Muscle of leg (tissue), 11 donors: Measurements from ENCODE around the gene EGFR. TPM values are rescaled to one million over a fixed set of nuclear protein-coding genes. Genes with fewer than 3 reads are reported as not detected.

Source experiments
- DNase-seq: peaks from one replicate; pipeline ENCODE4 v3.0.0; 2013
- H3K27ac ChIP-seq: one replicate; pipeline ENCODE4 v1.5.1; 2013; ENCODE audit warnings: mild to moderate bottlenecking, low read length, control low read depth
- H3K27me3 ChIP-seq: one replicate; pipeline ENCODE4 v1.6.1; 2013; ENCODE audit warnings: low read length; ENCODE audit not compliant: control insufficient read depth, insufficient read depth
- H3K36me3 ChIP-seq: one replicate; pipeline ENCODE4 v1.6.1; 2013; ENCODE audit warnings: low read length; ENCODE audit not compliant: control insufficient read depth, insufficient read depth
- H3K4me1 ChIP-seq: one replicate; pipeline ENCODE4 v1.6.1; 2013; ENCODE audit warnings: low read length; ENCODE audit not compliant: control insufficient read depth, insufficient read depth
- H3K4me3 ChIP-seq: one replicate; pipeline ENCODE4 v1.5.1; 2013; ENCODE audit warnings: low read length, control low read depth
- H3K9me3 ChIP-seq: replicated peaks from 2 replicates; pipeline ENCODE4 v1.6.1; 2013; ENCODE audit warnings: low read depth, low read length; ENCODE audit not compliant: control insufficient read depth
- WGBS: methylation state at CpG from one replicate; pipeline ENCODE4 v1.1.5; 2013; ENCODE audit warnings: missing lambda C conversion rate; ENCODE audit not compliant: insufficient coverage; 5-methylcytosine and 5-hydroxymethylcytosine counted together
- polyA plus RNA-seq, 8 donors: library from polyadenylated mRNA; unstranded; fragments of 120-200 nt; gene quantifications; one replicate each; pipeline versions ENCODE4 v1.2.1 to v1.2.3, GENCODE V29; 2013; ENCODE audit warnings: inconsistent platforms in 1 of 8, low replicate concordance in 1 of 8; ENCODE audit not compliant: insufficient read length in 8 of 8, insufficient read depth in 1 of 8
- total RNA-seq: library from RNA; stranded (reverse); fragments of 120-200 nt; gene quantifications from one replicate; pipeline ENCODE4 v1.2.4, GENCODE V29; 2013

Gene EGFR
- total and polyA plus RNA-seq, 9 donors = 18.6 to 42.8 (median 25.5) TPM

DNA sequence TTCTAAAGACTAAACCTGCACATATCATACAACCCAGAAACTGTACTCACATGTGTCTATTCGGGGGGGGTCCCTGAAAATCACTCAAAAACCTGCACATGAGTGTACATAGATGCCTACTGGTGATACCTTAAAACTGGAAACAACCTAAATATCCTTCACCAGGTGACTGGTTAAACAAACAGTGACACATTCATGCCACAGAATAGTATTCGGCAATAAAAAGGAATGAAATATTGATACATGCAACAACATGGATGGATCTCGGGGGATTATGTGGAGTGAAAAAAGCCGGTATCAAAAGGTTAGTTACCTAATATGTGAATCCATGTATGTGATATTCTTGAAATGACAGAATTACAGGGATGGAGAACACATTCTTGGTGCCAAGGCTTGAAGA, 32.1 kb upstream of the EGFR start:
- no peaks in the 10 kb centered on the region for H3K27me3 ChIP-seq
- H3K27ac ChIP-seq = no peak overlapping the region
- no peak for DNase-seq
- H3K4me1 ChIP-seq = peaks cover 3% of the 10 kb centered on the region
- 94% methylated on average over 2 of the region's 4 CpGs for WGBS
- H3K4me3 ChIP-seq = no peak overlapping the region
- no peaks in the 10 kb centered on the region for H3K36me3 ChIP-seq
- no peaks in the 10 kb centered on the region for H3K9me3 ChIP-seq

GRCh38 chr7:54987772-54988171, 31.0 kb upstream of the EGFR start:
- no peak overlapping the region for H3K27ac ChIP-seq
- no peaks in the 10 kb centered on the region for H3K27me3 ChIP-seq
- H3K4me1 ChIP-seq = peaks cover 3% of the 10 kb centered on the region
- no peaks in the 10 kb centered on the region for H3K9me3 ChIP-seq
- WGBS = no CpG with 5 or more reads among the region's 1 CpG
- no peak for DNase-seq
- H3K4me3 ChIP-seq = no peak overlapping the region
- no peaks in the 10 kb centered on the region for H3K36me3 ChIP-seq

- Histone ChIP-seq H3K27me3 (no peaks in the 10 kb centered on the region), H3K36me3 (no peaks in the 10 kb centered on the region), H3K27ac (no peak overlapping the region), H3K9me3 (no peaks in the 10 kb centered on the region), H3K4me3 (no peak overlapping the region), H3K4me1 (peaks cover 3% of the 10 kb centered on the region)
- WGBS = no CpG with 5 or more reads among the region's 2 CpGs
- no peak for DNase-seq
Measured at GRCh38 chr7:54988516-54988915, 30.3 kb upstream of the EGFR start.

GRCh38 chr7:54989453-54990225, 29.2 kb upstream of the EGFR start:
- no peaks in the 10 kb centered on the region for H3K9me3 ChIP-seq
- H3K4me1 ChIP-seq = peaks cover 3% of the 10 kb centered on the region
- no peaks in the 10 kb centered on the region for H3K27me3 ChIP-seq
- no peak for DNase-seq
- H3K27ac ChIP-seq = no peak overlapping the region
- H3K36me3 ChIP-seq = no peaks in the 10 kb centered on the region
- no CpG with 5 or more reads among the region's 4 CpGs for WGBS
- H3K4me3 ChIP-seq = no peak overlapping the region

DNA sequence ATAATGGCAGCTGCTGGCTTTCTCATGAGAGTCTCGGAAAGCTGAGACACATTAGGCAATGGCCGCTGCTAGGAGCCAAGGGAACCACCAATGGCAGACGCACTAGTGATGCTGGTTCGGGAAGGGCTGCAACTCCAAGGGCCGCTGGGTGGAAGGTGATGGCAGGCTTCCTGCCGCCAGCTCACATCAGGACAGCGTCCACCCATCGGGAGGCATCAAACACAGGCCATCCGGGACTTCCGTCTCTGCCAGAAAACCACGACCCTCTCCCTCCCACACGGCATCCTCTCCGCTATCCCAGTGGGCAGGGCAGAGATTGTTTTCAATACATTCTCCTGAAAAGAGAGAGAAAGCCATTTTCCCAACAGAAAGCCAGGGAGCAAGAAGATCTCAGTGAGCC, 27.5 kb upstream of the EGFR start:
- 88% methylated on average over 13 of the region's 13 CpGs for WGBS
- H3K4me1 ChIP-seq = no peaks in the 10 kb centered on the region
- no peak for DNase-seq
- H3K27ac ChIP-seq = no peak overlapping the region
- no peaks in the 10 kb centered on the region for H3K36me3 ChIP-seq
- H3K4me3 ChIP-seq = no peak overlapping the region
- no peaks in the 10 kb centered on the region for H3K27me3 ChIP-seq
- H3K9me3 ChIP-seq = no peaks in the 10 kb centered on the region

- no peaks in the 10 kb centered on the region for H3K9me3 ChIP-seq
- H3K36me3 ChIP-seq = no peaks in the 10 kb centered on the region
- H3K4me3 ChIP-seq = no peak overlapping the region
- H3K27ac ChIP-seq = no peak overlapping the region
- whole genome bisulfite sequencing = 100% methylated on average over 1 of the region's 4 CpGs
- no peaks in the 10 kb centered on the region for H3K27me3 ChIP-seq
- DNase-seq = no peak
- H3K4me1 ChIP-seq = no peaks in the 10 kb centered on the region
Measured at GRCh38 chr7:54992871-54993475, 25.8 kb upstream of the EGFR start.

DNA sequence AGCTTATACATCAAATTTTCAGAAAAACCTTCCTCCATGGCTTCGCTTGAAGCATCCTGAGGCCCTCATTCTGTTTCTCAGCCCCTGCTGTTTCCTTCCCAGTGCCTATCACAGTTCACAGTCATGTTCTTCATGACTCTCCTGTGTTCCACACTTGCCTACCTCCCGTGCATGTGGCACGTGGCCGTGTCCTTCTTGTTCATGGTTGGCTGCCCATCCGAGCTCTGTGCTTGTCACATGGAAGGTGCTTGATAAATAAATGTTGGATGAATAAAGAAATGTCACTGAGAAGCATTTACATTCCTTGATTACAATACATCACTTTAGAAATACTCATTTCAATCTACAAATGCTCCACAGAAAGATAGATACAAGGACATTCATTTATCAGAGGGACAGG, 23.7 kb upstream of the EGFR start:
- Histone ChIP-seq H3K36me3 (no peaks in the 10 kb centered on the region), H3K27me3 (no peaks in the 10 kb centered on the region), H3K27ac (no peak overlapping the region), H3K4me1 (no peaks in the 10 kb centered on the region), H3K9me3 (no peaks in the 10 kb centered on the region), H3K4me3 (no peak overlapping the region)
- DNase-seq = no peak
- 95% methylated on average over 1 of the region's 5 CpGs for WGBS

DNA sequence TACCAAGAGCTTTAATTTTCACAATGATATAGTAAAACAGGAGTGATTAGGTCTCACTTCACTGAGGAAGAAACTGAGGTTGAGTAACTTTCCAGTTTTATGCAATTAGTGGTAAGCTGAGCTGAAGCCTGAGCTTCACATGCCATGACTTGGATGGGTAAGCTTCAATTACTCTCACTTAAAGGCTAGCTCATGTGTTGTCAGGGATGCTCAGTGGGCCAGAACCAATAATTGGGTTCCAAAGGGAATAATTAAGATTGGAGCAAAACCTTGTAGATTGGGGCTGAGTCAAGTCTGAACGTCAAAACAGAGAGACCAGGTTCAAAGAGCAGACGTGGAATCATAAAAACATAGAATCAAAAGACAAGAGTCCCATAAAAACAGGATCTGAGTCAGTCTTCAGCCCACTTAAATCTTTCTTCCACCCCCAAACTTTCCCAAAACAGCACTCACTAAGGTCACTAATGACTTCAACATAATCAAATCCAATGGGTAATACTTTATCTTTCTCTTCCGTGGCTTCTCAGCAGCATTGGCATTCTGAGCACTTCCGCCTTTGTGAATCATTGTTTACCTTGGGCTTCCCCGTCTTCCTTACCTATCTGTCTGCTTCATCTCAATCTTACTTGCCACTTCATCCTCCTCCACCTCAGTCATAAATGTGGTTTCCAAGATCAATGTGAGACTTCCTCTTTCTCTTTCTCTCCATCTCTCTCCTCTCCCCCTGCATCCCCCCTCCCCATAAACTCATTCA, 23.0 kb upstream of the EGFR start:
- H3K27ac ChIP-seq = no peak overlapping the region
- no peaks in the 10 kb centered on the region for H3K27me3 ChIP-seq
- H3K4me3 ChIP-seq = no peak overlapping the region
- DNase-seq = no peak
- H3K9me3 ChIP-seq = no peaks in the 10 kb centered on the region
- 65% methylated on average over 5 of the region's 5 CpGs for WGBS
- no peaks in the 10 kb centered on the region for H3K4me1 ChIP-seq
- no peaks in the 10 kb centered on the region for H3K36me3 ChIP-seq

DNA sequence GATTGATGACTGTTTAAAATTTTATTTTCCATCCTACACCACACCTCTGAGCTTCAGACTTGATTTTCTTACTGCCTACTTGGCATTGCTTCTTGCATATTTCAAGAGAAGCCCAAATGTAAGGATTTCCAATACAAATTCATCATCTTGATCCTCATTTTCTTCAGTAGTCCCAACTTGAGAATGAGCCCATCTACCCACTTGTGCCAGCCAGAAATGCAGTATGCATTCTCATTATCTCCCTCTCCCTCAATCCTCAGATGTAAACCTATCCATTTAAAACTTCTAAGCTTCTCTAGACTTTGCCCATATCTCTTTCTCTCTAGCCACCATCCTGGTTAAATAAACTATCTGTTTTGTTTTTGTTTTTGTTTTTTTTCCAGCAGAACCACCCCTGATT, 22.4 kb upstream of the EGFR start:
- Histone ChIP-seq H3K4me3 (no peak overlapping the region), H3K9me3 (no peaks in the 10 kb centered on the region), H3K27me3 (no peaks in the 10 kb centered on the region), H3K36me3 (no peaks in the 10 kb centered on the region), H3K4me1 (no peaks in the 10 kb centered on the region), H3K27ac (no peak overlapping the region)
- no peak for DNase-seq

GRCh38 chr7:55004579-55004978, 14.2 kb upstream of the EGFR start:
- no peak for DNase-seq
- WGBS = 79% methylated on average over 24 of the region's 29 CpGs
- no peak overlapping the region for H3K27ac ChIP-seq
- H3K4me1 ChIP-seq = no peaks in the 10 kb centered on the region
- no peaks in the 10 kb centered on the region for H3K27me3 ChIP-seq
- H3K4me3 ChIP-seq = no peak overlapping the region
- no peaks in the 10 kb centered on the region for H3K36me3 ChIP-seq
- no peaks in the 10 kb centered on the region for H3K9me3 ChIP-seq
